Measurements from ENCODE around the gene KCNN4. TPM values are rescaled to one million over a fixed set of nuclear protein-coding genes. Genes with fewer than 3 reads are reported as not detected.

KCNN4 gene
- total RNA-seq, 2 donors from 2014 or later = 2.9 TPM; not detected in 1

GRCh38 chr19:43748685-43749084, 32.1 kb downstream of the KCNN4 start:
- Histone ChIP-seq H3K4me1 (peaks cover 9% of the 10 kb centered on the region), H3K36me3 (replicated peaks in 1 of 2; ENCODE audit: insufficient read depth in 1 of 2, low read depth in 2 of 2) (peaks cover 0 to 23% of the 10 kb centered on the region in 2 donors), H3K9me3 (no peaks in the 10 kb centered on the region), H3K27ac (no peak overlapping the region), H3K4me3 (no peak overlapping the region), H3K27me3 (no peaks in the 10 kb centered on the region)
- 78 to 81% methylated on average over 4 of the region's 4 CpGs for WGBS, 2 donors
- no peak for DNase-seq
- no peak for ATAC-seq
- intact Hi-C loops (cut with DNase I) = loop anchor here (5.0 kb wide), 1 partner anchor 34 kb away; the partner anchor contains the start of gene KCNN4
- TF ChIP-seq CTCF (IDR thresholded peaks at IDR 0.05) (no peak), POLR2A (IDR thresholded peaks at IDR 0.05) (no peak)

- 94 to 95% methylated on average over 4 of the region's 4 CpGs for WGBS, 2 donors
- Histone ChIP-seq H3K36me3 (replicated peaks in 1 of 2; ENCODE audit: insufficient read depth in 1 of 2, low read depth in 2 of 2) (peaks cover 0 to 24% of the 10 kb centered on the region in 2 donors), H3K27me3 (no peaks in the 10 kb centered on the region), H3K4me3 (no peak overlapping the region), H3K4me1 (peaks cover 4% of the 10 kb centered on the region), H3K9me3 (no peaks in the 10 kb centered on the region), H3K27ac (no peak overlapping the region)
- DNase-seq = no peak
- intact Hi-C loops (cut with DNase I) = loop anchor here (5.0 kb wide), 1 partner anchor 34 kb away; the partner anchor contains the start of gene KCNN4
- ATAC-seq = no peak
- no peak for TF ChIP-seq POLR2A (IDR thresholded peaks at IDR 0.05)
- TF ChIP-seq CTCF (IDR thresholded peaks at IDR 0.05) = no peak
These were observed 32.6 kb downstream of the KCNN4 start for GRCh38 chr19:43748205-43748594.

- ATAC-seq (no peak), DNase-seq (no peak)
- Histone ChIP-seq H3K9me3 (no peaks in the 10 kb centered on the region), H3K27me3 (no peaks in the 10 kb centered on the region), H3K4me1 (no peaks in the 10 kb centered on the region), H3K27ac (no peak overlapping the region), H3K36me3 (replicated peaks in 1 of 2; ENCODE audit: insufficient read depth in 1 of 2, low read depth in 2 of 2) (peaks cover 0 to 24% of the 10 kb centered on the region in 2 donors), H3K4me3 (no peak overlapping the region)
- intact Hi-C loops (cut with DNase I) = loop anchor here (5.0 kb wide), 1 partner anchor 35 kb away; the partner anchor contains the start of gene KCNN4
- WGBS, 2 donors = 86% methylated on average over 13 to 16 of the region's 16 CpGs
- no peak for TF ChIP-seq CTCF (IDR thresholded peaks at IDR 0.05)
- TF ChIP-seq POLR2A (IDR thresholded peaks at IDR 0.05) = no peak
These were observed 33.1 kb downstream of the KCNN4 start for GRCh38 chr19:43747557-43748204.

- H3K27me3 ChIP-seq = no peaks in the 10 kb centered on the region
- ATAC-seq (no peak), DNase-seq (no peak)
- no peak overlapping the region for H3K27ac ChIP-seq
- H3K4me1 ChIP-seq = no peaks in the 10 kb centered on the region
- H3K9me3 ChIP-seq = no peaks in the 10 kb centered on the region
- peaks cover 0 to 31% of the 10 kb centered on the region in 2 donors for H3K36me3 ChIP-seq (replicated peaks in 1 of 2; ENCODE audit: insufficient read depth in 1 of 2, low read depth in 2 of 2)
- TF ChIP-seq POLR2A (IDR thresholded peaks at IDR 0.05) (no peak), CTCF (IDR thresholded peaks at IDR 0.05) (no peak)
- H3K4me3 ChIP-seq = no peak overlapping the region
- intact Hi-C loops (cut with DNase I) = no loop called here
- 88 to 100% methylated on average over 3 of the region's 3 CpGs for WGBS, 2 donors
These were observed 37.7 kb downstream of the KCNN4 start for GRCh38 chr19:43743059-43743458.
